Tongue (tissue), 2 donors: ENCODE data around the gene ANO6. TPM values are rescaled to one million over a fixed set of nuclear protein-coding genes. Genes with fewer than 3 reads are reported as not detected.
"Not testable (repeated sequence)": the region's sequence is repeated elsewhere in the genome, so short reads cannot be mapped to it uniquely, and the experiment has no call there.

ENCODE experiments used
- DNase-seq: peaks from one replicate; pipeline ENCODE4 v3.0.0-alpha.2; 2015
- total RNA-seq: library from RNA; depleted of rRNA; stranded (reverse); fragments of >200 nt; gene quantifications from one replicate; pipeline ENCODE4 v1.2.3, GENCODE V29; 2014

ANO6 gene
- total RNA-seq, 1 donor from 2014 or later, result 79.1 TPM

DNA sequence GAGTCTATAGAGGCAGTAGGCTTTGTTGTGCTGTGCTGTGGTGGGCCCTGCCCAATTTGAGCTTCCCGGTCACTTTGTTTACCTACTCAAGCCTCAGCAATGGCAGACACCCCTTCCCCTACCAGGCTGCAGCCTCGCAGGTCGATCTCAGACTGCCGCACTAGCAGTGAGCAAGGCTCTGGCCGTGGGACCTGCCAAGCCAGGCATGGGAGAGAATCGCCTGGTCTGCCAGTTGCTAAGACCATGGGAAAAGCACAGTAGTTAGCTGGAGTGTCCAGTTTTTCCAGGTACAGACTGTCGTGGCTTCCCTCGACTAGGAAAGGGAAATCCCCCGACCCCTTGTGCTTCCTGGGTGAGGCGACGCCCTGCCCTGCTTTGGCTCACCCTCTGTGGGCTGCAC, 26.3 kb downstream of the ANO6 start:
- DNase-seq, result no peak

DNA sequence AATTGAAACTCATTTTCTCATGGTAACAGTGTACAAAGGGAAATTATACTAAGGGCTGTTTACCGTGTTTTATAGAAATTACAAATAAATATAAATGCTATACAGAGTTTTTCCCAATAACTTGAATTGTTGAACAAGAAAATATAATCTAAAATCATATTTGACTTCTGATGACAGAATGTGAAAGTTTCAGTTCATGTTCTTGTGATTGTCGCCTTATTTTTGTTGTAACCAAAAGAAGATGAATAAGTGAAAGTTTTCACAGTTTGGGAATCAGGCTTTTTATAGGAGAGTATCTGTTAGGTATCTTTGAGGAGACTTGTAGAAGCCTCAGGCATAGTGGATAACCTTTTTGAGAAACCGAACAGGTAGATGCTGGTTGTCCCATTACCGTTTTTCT, 28.1 kb downstream of the ANO6 start:
- DNase-seq, result no peak

DNA sequence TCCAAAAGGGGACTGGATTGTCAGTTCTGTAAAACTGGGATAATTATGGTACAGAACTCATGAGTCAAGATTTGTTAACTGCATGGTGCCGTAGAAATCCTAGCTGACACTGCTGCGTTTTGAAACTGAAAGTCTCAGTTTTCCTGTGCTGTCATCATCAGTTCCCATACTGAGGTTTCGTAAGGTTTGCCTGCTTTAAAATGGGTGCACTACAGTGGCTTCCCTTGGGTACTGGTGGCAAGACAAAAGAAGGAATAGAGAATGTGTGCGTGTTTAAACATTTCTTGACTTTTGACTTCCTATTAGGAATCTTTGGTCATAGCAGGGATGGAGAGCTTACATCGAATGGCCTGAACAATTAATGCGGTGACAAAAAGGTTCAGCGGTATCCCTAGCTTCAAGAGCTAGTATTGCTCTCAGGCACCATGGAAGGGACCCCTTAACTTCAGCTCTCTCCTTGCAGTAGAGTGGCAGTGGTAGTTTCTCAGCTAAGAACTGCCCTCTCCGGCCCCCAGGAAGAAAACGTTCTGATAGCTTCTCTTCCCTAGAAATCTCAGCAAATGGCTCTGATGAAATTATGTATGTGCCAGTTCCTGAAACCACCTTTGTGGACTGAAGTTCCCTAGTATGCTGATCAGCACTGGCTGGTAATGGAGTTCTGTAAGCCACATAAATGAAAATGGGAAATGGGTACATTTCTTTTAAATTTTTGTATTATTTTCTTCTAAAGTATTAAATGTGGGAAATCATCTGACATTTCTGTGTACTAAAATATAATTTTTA, 28.9 kb downstream of the ANO6 start:
- no peak for DNase-seq

- no peak for DNase-seq
Measured at GRCh38 chr12:45246236-45246635, 30.3 kb downstream of the ANO6 start.

- DNase-seq, result no peak
Measured at GRCh38 chr12:45247589-45247988, 31.7 kb downstream of the ANO6 start.

GRCh38 chr12:45248095-45248494, 32.2 kb downstream of the ANO6 start:
- DNase-seq, result no peak

GRCh38 chr12:45254254-45254653, 38.4 kb downstream of the ANO6 start:
- peak; percentile 14 for DNase-seq

DNA sequence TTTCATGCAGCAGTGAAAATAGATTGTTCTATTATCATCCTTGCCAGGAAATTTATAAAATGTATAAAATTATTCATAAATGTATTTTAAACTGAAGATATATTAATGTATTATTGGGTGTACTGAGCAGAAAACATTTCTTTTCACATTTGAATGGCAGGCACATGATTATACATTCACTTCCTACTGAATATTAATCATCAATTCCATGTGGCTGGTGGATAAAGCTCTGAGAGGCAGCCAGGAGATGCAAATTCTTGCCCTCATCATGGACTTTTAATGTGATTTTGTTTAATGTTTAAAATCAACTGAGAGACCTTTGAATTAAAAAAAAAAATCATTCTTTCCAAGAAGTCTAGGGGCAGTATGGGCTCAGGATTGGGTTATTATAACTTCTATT, 40.8 kb downstream of the ANO6 start:
- no peak for DNase-seq

- no peak for DNase-seq
Measured at GRCh38 chr12:45257185-45257930, 41.5 kb downstream of the ANO6 start.

DNA sequence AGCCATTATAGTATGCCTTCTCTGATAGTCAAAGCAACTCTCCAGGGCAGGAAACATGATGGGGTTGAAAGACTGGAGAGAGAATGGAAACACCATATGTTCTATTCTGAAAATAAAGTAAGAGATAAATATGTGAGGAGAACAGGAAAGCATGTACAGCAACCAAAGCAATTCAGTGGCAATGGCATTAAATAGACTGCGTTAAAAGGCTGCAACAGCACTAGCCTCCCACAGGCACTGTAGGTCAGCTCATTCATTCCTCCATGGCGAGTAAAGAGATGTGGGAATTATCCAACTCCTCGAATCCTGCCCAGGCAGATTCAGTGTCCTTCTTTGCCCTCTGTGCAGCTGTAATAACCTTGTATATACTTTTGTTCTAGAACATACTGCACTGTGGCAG, 43.8 kb downstream of the ANO6 start:
- DNase-seq, result no peak

GRCh38 chr12:45260104-45260815, 44.4 kb downstream of the ANO6 start:
- peak; percentile 3 for DNase-seq

GRCh38 chr12:45260854-45261253, 45.0 kb downstream of the ANO6 start:
- no peak for DNase-seq

DNA sequence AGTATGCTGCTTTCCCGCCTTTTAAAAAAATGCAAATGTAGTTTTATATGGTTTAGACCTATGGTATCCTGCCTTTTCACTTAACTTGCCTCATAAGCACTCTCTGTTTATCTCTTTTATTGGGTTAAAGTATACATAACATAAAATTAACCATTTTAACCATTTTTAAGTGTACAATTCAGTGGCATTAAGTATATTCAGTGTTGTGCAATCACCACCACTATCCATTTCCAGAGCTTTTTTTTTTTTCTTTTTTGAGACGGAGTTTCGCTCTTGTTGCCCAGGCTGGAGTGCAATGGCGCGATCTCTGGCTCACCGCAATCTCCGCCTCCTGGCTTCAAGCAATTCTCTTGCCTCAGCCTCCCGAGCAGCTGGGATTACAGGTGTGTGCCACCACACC, 46.3 kb downstream of the ANO6 start:
- DNase-seq, result not testable (repeated sequence)

DNA sequence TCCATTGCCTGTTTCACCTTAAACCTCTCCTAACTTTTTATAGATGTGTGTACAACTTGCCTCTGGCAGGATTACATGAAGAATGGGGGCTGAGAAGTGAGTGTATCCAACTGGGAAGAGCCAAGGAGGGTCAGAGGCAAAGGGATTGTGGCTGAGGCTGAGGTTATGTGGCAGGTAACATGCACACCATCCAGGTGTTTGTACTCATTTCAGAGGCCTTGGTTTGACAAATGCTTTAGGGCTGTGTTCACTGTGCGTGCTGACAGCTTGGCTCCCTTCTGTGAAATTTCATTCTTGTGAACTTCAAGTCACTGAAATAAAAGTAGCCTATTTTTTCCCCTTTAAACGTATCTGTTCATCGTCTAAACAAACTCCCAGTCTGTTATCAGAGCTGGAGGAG, 47.7 kb downstream of the ANO6 start:
- no peak for DNase-seq

- peak; percentile 86 for DNase-seq
Measured at GRCh38 chr12:45268672-45269411, 52.9 kb downstream of the ANO6 start.

GRCh38 chr12:45269412-45269751, 53.5 kb downstream of the ANO6 start:
- no peak for DNase-seq

GRCh38 chr12:45270951-45271350, 55.1 kb downstream of the ANO6 start:
- DNase-seq, result no peak

GRCh38 chr12:45273717-45274271, 57.9 kb downstream of the ANO6 start:
- no peak for DNase-seq

DNA sequence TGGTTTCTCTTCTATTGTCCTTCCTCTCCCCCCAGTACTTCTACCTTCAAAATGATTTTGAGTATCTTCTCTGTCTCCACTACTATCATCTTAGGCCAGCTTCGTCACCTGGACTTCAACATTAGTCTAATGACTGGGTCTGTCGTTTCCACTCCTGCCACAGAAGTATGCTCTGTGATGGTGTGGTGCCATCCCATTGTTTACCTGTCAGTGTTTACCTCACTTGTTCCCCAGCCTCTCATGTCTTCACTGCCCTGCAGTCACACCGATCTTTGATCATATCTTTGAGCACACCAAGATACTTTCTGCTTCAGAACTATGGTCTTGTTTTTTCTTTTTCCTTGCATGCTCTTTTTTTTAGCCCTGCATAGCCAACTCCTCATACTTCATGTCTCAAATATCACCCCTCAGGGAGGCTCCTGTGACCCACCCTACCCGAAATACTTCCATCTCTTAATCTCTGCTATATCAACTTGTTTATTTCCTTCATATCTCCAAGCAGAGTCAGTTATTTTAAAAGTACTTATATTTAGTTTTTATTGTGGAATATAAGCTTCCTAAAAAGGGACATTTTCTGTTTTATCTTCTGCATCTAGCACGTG, 60.4 kb downstream of the ANO6 start:
- no peak for DNase-seq

GRCh38 chr12:45278447-45278846, 62.6 kb downstream of the ANO6 start:
- DNase-seq, result no peak

DNA sequence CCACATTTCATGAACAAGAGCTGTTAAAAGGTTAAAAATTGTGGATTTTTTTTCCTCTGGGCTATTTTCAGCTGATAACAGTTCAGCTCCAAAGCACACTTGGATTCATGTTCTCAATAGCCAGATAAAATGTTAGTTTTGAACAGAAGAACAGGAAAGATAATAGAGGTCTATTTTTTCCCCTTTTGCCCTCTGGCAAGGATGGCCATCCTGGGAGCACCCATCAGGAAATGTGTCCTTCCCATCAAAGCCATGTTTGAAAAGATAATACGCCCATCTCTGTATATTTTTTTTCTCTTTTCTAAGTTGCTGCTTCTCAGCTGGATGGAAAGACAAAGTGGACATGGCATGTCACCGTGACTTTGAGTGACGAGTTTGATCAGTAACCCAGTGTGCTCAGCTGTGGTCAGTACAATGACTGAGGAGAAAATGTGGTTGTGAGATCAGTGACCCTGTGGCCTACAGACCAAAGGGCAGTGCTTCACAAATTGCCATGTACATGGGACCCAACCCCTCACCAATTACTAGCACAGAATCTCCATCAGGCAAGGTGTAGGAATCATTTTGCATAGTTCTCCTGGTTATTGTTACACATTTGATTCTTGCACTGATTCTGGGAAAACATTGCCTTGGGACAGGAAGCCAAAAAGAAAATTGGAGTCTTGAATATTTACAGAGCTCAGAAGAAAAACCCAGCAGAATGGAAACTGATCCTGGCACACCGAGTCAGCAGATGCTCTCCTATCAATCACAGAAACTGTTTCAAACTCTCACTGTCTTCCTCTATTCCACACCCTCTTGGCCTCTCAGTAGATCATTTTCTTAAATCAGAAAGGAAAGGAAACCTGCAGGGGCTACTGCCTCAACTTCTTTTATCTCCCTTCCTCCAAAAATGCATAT, 64.3 kb downstream of the ANO6 start:
- DNase-seq, result no peak
